Measurements from ENCODE around the gene GCDH. TPM values are rescaled to one million over a fixed set of nuclear protein-coding genes. Genes with fewer than 3 reads are reported as not detected.

The GCDH gene
- total RNA-seq, 1 experiment from 2014 or later: 53.2 TPM

GRCh38 chr19:12933287-12934072, 42.5 kb downstream of the GCDH start, which contains the start of gene FARSA:
TSS of gene FARSA (minus strand) at chr19:12933711. CDS start at chr19:12933696, 15 bp downstream.
- H3K27me3 ChIP-seq (ENCODE audit: insufficient read depth, low read length): no peaks in the 10 kb centered on the region
- peak within 1 kb of the TSS; percentile 79; the same call in 1 of the 2 replicates for H3K14ac ChIP-seq (ENCODE audit: insufficient read depth, low read length)
- no peak within 1 kb of the TSS for H2BK20ac ChIP-seq (ENCODE audit: low read depth, low read length, poor library complexity, severe bottlenecking)
- Mint-ChIP-seq H3K36me3 (ENCODE audit: insufficient read depth in 1 of 3, low read depth in 3 of 3) (peaks cover 18 to 33% (median 27%) of the 10 kb centered on the region in 3 experiments), H3K4me1 (peaks cover 17 to 29% of the 10 kb centered on the region in 2 experiments), H3K27me3 (ENCODE audit: low read depth) (no peaks in the 10 kb centered on the region), H3K9me3 (no peaks in the 10 kb centered on the region), H3K4me3 (peak within 1 kb of the TSS; percentile 99), H3K27ac (peak within 1 kb of the TSS; percentile 83 to 92 (median 90))
- H3K18ac ChIP-seq (ENCODE audit: insufficient read length, low read depth, low read length): peak within 1 kb of the TSS; percentile 78
- H4K20me1 ChIP-seq (ENCODE audit: control insufficient read depth, insufficient read depth, insufficient read length): no peaks in the 10 kb centered on the region
- H3K4ac ChIP-seq (ENCODE audit: low read depth, low read length): no peak within 1 kb of the TSS
- H2BK5ac ChIP-seq (ENCODE audit: insufficient read length, low read length): no peak within 1 kb of the TSS
- no peak within 1 kb of the TSS for H4K91ac ChIP-seq (ENCODE audit: insufficient read length, low read depth, low read length)
- no peak within 1 kb of the TSS for H3K56ac ChIP-seq (ENCODE audit: insufficient read length, low read depth, low read length)
- H2BK15ac ChIP-seq (ENCODE audit: low read depth, low read length): no peak within 1 kb of the TSS
- H2BK120ac ChIP-seq (ENCODE audit: low read depth, low read length, poor library complexity, severe bottlenecking): no peak within 1 kb of the TSS
- no peaks in the 10 kb centered on the region; the same call in 1 of the 2 replicates for H3K4me1 ChIP-seq (ENCODE audit: insufficient read depth, low read length)
- no peak within 1 kb of the TSS for H4K8ac ChIP-seq (replicated peaks; ENCODE audit: insufficient read length, low read depth, low read length)
- peak within 1 kb of the TSS; percentile 87 for H3K9ac ChIP-seq (ENCODE audit: extremely low read depth, insufficient read length, low read length)
- H3K9me3 ChIP-seq (ENCODE audit: control insufficient read depth, low read depth, low read length): no peaks in the 10 kb centered on the region
- H3K27ac ChIP-seq (ENCODE audit: insufficient read length, low read depth, low read length): no peak within 1 kb of the TSS
- H2AK5ac ChIP-seq (ENCODE audit: insufficient read length, low read length): no peak within 1 kb of the TSS
- H2AFZ ChIP-seq (ENCODE audit: low read length): no peak within 1 kb of the TSS
- no peak within 1 kb of the TSS for H3K23ac ChIP-seq (ENCODE audit: insufficient read length, low read depth, low read length)
- no peak within 1 kb of the TSS for H3T11ph ChIP-seq (ENCODE audit: low read length)
- no CpG with 5 or more reads among the region's 51 CpGs for WGBS (ENCODE audit: extremely low coverage, insufficient read length, low lambda C conversion rate)
- peak within 1 kb of the TSS; percentile 95 for H3K4me2 ChIP-seq (ENCODE audit: insufficient read depth, insufficient read length, low read length)
- TF ChIP-seq CTCF (conservative IDR thresholded peaks at IDR 0.05): no peak
- peak; percentile 93 for DNase-seq
- peaks cover 9% of the 10 kb centered on the region; the same call in 1 of the 2 replicates for H3K79me2 ChIP-seq (ENCODE audit: insufficient read depth, low read length)
- peaks cover 7% of the 10 kb centered on the region for H3K23me2 ChIP-seq (ENCODE audit: insufficient read length, low read depth, low read length, poor library complexity, severe bottlenecking)
- no peak within 1 kb of the TSS for H2BK12ac ChIP-seq (ENCODE audit: insufficient read length, low read depth, low read length)
- H4K5ac ChIP-seq (ENCODE audit: insufficient read length, low read depth, low read length): no peak within 1 kb of the TSS
- peaks cover 6% of the 10 kb centered on the region for H3K79me1 ChIP-seq (ENCODE audit: insufficient read depth, low read depth, low read length, poor library complexity, severe bottlenecking)

All from H9 (cell line).